Loucy (cell line): Measurements from ENCODE around the gene GADD45G.

Source experiments
- H2AFZ ChIP-seq: fragments of 200-600 bp; sonication (generic); 2 replicates; pipeline ENCODE4 v1.6.0; 2016; ENCODE audit warnings: antibody characterized with exemption, mild to moderate bottlenecking, low read length, moderate library complexity
- H3F3A ChIP-seq: fragments of 200-600 bp; 2 replicates; pipeline ENCODE4 v1.6.0; 2016; ENCODE audit warnings: antibody characterized with exemption, low read depth, mild to moderate bottlenecking
- H3K27me3 ChIP-seq: fragments of 200-600 bp; sonication (generic); 2 replicates; pipeline ENCODE4 v1.6.1; 2014; ENCODE audit warnings: low read length, mild to moderate bottlenecking; ENCODE audit not compliant: insufficient read depth, poor library complexity, severe bottlenecking
- H3K36me3 ChIP-seq: fragments of 200-600 bp; sonication (generic); 2 replicates; pipeline ENCODE4 v1.6.1; 2016; ENCODE audit warnings: low read length; ENCODE audit not compliant: insufficient read depth
- H3K4me1 ChIP-seq: fragments of 200-600 bp; sonication (generic); 2 replicates; pipeline ENCODE4 v1.5.1; 2014; ENCODE audit warnings: low read length, mild to moderate bottlenecking; ENCODE audit not compliant: insufficient read depth, poor library complexity, severe bottlenecking
- H3K4me2 ChIP-seq: fragments of 200-600 bp; sonication (generic); 2 replicates; pipeline ENCODE4 v1.6.0; 2014; ENCODE audit warnings: antibody characterized with exemption, low read length, low read depth, mild to moderate bottlenecking; ENCODE audit not compliant: poor library complexity, severe bottlenecking
- H3K4me3 ChIP-seq: fragments of 200-600 bp; sonication (generic); 2 replicates; pipeline ENCODE4 v1.5.1; 2014; ENCODE audit warnings: low read length, mild to moderate bottlenecking, mixed read lengths; ENCODE audit not compliant: poor library complexity, severe bottlenecking
- H3K79me2 ChIP-seq: fragments of 200-600 bp; sonication (generic); 2 replicates; pipeline ENCODE4 v1.6.1; 2014; ENCODE audit warnings: low read length; ENCODE audit not compliant: insufficient read depth
- H3K9ac ChIP-seq: fragments of 200-600 bp; sonication (generic); 2 replicates; pipeline ENCODE4 v1.6.0; 2014; ENCODE audit warnings: mild to moderate bottlenecking, low read depth, low read length, moderate library complexity; ENCODE audit not compliant: poor library complexity, severe bottlenecking
- H3K9me2 ChIP-seq: fragments of 200-600 bp; sonication (generic); replicated peaks from 2 replicates; pipeline ENCODE4 v1.6.1; 2016; ENCODE audit warnings: low read depth, low read length, mixed read lengths
- H3K9me3 ChIP-seq: fragments of 200-600 bp; sonication (generic); 2 replicates; pipeline ENCODE4 v1.6.1; 2014; ENCODE audit warnings: mild to moderate bottlenecking, antibody characterized with exemption, low read length, low read depth; ENCODE audit not compliant: insufficient read depth
- H4K20me1 ChIP-seq: fragments of 200-600 bp; sonication (generic); 2 replicates; pipeline ENCODE4 v1.6.0; 2014; ENCODE audit warnings: antibody characterized with exemption, low read length, mild to moderate bottlenecking; ENCODE audit not compliant: insufficient read depth, poor library complexity, severe bottlenecking
- EZH2phosphoT487 ChIP-seq: fragments of 200-600 bp; IDR thresholded peaks from 2 replicates; pipeline ENCODE4 v1.6.1; 2018; ENCODE audit warnings: antibody characterized with exemption, mild to moderate bottlenecking, moderate library complexity, borderline replicate concordance
- TF ChIP-seq, protein P1 (sequence below): fragments of 200-600 bp; sonication (generic); conservative IDR thresholded peaks from 2 replicates; pipeline ENCODE4 v1.5.1; 2014; ENCODE audit warnings: mild to moderate bottlenecking, antibody characterized with exemption, low read length

GADD45G gene

DNA sequence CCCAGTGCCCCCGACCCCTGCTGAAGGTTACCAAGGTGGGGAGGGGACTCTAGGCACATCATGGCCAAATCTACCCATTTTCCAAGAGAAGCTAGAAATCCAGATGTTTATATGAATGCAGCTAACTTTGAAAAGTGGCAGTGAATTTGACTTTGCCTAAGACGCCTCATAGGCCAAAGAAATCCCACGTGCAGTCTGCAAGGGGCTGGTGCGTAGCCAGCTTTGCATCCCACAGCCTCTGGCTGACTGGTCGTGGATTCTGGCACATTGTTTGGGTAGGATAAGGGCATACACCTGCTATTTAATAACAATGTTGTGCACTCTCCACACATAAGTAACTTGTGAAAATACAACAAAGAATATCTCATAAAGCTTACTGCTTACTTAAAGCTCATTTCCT, 3.5 kb upstream of the GADD45G start:
- H3K9me3 ChIP-seq = no peaks in the 10 kb centered on the region
- TF ChIP-seq EZH2phosphoT487 = no peak
- TF ChIP-seq, protein P1, sequence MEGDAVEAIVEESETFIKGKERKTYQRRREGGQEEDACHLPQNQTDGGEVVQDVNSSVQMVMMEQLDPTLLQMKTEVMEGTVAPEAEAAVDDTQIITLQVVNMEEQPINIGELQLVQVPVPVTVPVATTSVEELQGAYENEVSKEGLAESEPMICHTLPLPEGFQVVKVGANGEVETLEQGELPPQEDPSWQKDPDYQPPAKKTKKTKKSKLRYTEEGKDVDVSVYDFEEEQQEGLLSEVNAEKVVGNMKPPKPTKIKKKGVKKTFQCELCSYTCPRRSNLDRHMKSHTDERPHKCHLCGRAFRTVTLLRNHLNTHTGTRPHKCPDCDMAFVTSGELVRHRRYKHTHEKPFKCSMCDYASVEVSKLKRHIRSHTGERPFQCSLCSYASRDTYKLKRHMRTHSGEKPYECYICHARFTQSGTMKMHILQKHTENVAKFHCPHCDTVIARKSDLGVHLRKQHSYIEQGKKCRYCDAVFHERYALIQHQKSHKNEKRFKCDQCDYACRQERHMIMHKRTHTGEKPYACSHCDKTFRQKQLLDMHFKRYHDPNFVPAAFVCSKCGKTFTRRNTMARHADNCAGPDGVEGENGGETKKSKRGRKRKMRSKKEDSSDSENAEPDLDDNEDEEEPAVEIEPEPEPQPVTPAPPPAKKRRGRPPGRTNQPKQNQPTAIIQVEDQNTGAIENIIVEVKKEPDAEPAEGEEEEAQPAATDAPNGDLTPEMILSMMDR = no peak
- H2AFZ ChIP-seq = no peak overlapping the region
- no peaks in the 10 kb centered on the region for H4K20me1 ChIP-seq
- no peak overlapping the region for H3K4me3 ChIP-seq
- no peaks in the 10 kb centered on the region for H3F3A ChIP-seq
- H3K36me3 ChIP-seq = no peaks in the 10 kb centered on the region
- no peak overlapping the region for H3K4me2 ChIP-seq
- no peaks in the 10 kb centered on the region for H3K79me2 ChIP-seq
- no peaks in the 10 kb centered on the region for H3K27me3 ChIP-seq
- H3K9ac ChIP-seq = no peak overlapping the region
- H3K4me1 ChIP-seq = peaks cover 3% of the 10 kb centered on the region
- H3K9me2 ChIP-seq = no peaks in the 10 kb centered on the region

DNA sequence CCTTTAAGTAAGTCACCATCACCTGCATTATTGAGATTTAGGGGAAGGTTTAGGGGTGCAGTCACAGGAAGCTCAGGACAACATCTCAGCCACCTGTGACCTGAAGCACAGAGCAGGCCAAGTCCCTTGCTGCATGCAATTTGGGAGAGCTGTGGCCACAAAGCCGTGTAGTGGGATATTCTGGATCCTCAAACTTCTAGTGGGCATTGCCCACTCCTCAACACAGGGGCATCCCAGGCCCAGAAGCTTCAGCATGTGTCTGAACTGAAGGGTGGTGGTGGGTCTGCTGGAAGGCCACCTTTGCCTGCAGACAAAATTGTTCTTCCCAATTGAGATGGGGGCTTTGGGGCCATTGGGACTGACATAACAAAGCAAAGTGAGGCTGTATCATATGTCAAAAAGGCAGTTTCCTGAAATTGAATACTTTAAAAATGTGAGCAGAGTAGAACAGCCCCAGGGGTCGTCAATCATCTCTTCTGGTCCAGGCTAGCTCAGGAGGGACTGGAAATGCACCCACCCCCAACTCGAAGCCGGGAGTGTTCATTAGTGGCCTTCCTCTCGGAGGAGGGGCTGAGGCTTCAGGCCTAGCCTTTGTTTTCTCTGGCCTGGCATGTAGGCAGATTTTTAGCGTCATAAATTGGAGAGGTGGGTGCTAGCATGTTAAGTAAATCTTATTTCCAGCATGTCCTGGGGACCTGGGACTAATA, 2.8 kb upstream of the GADD45G start:
- H3K9me3 ChIP-seq = no peaks in the 10 kb centered on the region
- no peak overlapping the region for H3K4me3 ChIP-seq
- no peaks in the 10 kb centered on the region for H3K36me3 ChIP-seq
- H3K9me2 ChIP-seq = no peaks in the 10 kb centered on the region
- H2AFZ ChIP-seq = no peak overlapping the region
- no peak for TF ChIP-seq EZH2phosphoT487
- TF ChIP-seq, protein P1 = no peak
- H3F3A ChIP-seq = no peaks in the 10 kb centered on the region
- H3K27me3 ChIP-seq = no peaks in the 10 kb centered on the region
- H3K4me1 ChIP-seq = peaks cover 5% of the 10 kb centered on the region
- no peaks in the 10 kb centered on the region for H3K79me2 ChIP-seq
- H3K4me2 ChIP-seq = no peak overlapping the region
- no peak overlapping the region for H3K9ac ChIP-seq
- no peaks in the 10 kb centered on the region for H4K20me1 ChIP-seq

DNA sequence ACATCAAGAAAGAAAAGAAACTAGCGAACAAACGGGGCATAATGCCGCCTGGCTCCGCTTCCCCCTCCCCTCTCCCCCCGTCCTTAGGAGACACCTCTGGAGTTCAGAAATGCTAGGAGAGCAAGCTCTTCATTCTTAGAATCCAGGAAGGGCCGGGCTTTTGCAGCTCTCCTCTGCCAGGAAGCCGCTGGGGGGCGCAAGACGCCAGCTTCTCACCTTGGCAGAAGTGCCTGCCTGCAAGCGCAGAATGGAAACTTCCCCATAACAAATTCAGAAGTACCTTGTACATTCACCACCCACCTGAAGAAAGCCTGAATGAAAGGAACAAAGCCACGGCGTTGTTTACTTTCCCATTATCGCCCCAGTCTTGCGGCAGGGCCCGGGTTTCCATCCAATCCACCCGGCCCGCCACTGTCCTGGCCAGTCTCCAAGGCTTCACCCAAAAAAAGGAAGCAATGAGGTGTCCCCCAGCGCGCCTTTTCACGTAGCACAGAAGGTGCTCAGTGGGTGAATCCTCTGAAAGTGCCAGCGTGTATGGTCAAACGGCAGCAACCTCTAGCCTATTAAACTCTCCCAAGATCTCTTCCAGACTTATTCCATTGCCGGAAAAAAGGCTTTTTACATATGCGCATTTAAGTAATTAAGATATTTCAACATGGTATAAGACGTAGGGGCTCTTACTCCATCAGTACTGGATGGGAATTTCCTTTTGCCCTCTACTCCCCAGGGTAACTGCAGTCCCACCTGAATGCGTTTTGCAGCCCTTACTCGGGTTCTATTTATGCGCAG, 1.6 kb upstream of the GADD45G start:
- Histone ChIP-seq H3K9me2 (no peaks in the 10 kb centered on the region), H2AFZ (peak overlapping the region; percentile 56; the same call in 1 of the 2 replicates), H3K27me3 (no peaks in the 10 kb centered on the region), H3K9ac (no peak overlapping the region), H3K4me2 (peak overlapping the region; percentile 67), H3K9me3 (no peaks in the 10 kb centered on the region), H3K4me3 (peak overlapping the region; percentile 38), H3K4me1 (peaks cover 13% of the 10 kb centered on the region), H3F3A (no peaks in the 10 kb centered on the region), H4K20me1 (no peaks in the 10 kb centered on the region), H3K79me2 (no peaks in the 10 kb centered on the region), H3K36me3 (no peaks in the 10 kb centered on the region)
- TF ChIP-seq, protein P1 = peak; percentile 94
- no peak for TF ChIP-seq EZH2phosphoT487
